ENCODE data around the gene SH3BGRL3. TPM values are rescaled to one million over a fixed set of nuclear protein-coding genes. Genes with fewer than 3 reads are reported as not detected.

SH3BGRL3 gene
- total RNA-seq, 1 donor from 2014 or later = 204 TPM

DNA sequence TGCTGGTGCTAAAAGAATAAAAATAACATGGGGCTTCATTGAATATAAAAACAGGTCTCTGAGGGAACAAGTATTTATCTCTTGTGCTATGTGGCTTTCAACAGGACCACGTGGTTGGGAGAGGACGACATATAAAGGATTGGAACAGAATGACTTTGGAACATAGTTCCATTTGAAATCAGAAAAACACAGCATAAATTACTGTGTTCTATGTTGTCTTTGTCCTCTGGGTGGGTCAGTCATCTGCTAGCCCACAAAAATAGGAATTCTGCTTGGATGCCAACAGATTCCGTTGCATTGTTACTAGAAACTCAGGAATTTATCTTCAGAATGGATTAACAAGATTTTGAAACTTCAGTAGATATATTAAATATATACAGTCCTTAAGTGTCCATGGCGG is 40.0 kb upstream of the SH3BGRL3 start:
- H3K27me3 ChIP-seq (ENCODE audit: low read depth) = no peaks in the 10 kb centered on the region
- H3K4me1 ChIP-seq = peaks cover 13% of the 10 kb centered on the region
- intact Hi-C loops (cut with DNase I) = no loop called here
- no peak overlapping the region for H3K4me3 ChIP-seq
- peaks cover 13% of the 10 kb centered on the region for H3K36me3 ChIP-seq
- ATAC-seq = no peak
- DNase-seq = no peak
- no peaks in the 10 kb centered on the region for H3K9me3 ChIP-seq
- no peak overlapping the region for H3K27ac ChIP-seq
- TF ChIP-seq, protein P1, sequence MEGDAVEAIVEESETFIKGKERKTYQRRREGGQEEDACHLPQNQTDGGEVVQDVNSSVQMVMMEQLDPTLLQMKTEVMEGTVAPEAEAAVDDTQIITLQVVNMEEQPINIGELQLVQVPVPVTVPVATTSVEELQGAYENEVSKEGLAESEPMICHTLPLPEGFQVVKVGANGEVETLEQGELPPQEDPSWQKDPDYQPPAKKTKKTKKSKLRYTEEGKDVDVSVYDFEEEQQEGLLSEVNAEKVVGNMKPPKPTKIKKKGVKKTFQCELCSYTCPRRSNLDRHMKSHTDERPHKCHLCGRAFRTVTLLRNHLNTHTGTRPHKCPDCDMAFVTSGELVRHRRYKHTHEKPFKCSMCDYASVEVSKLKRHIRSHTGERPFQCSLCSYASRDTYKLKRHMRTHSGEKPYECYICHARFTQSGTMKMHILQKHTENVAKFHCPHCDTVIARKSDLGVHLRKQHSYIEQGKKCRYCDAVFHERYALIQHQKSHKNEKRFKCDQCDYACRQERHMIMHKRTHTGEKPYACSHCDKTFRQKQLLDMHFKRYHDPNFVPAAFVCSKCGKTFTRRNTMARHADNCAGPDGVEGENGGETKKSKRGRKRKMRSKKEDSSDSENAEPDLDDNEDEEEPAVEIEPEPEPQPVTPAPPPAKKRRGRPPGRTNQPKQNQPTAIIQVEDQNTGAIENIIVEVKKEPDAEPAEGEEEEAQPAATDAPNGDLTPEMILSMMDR (IDR thresholded peaks at IDR 0.05) = no peak

DNA sequence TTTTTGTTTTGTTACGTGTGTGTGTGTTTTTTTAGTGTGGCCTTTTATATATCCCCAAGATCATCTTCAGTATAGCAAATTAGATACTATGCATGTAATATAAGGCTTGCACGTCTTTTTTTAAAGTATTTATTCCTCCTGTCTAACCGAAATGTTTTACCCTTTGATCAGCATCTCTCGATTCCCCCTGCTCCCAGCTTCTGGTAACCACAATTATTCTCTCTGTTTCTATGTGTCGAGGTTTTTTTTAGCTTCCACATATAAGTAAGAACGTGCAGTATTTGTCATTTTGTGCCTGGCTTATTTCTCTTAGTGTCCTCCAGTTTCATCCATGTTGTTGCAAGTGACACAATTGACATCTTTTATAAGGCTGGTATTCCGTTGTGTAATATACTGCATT is 27.2 kb upstream of the SH3BGRL3 start:
- ATAC-seq = no peak
- H3K27ac ChIP-seq = no peak overlapping the region
- TF ChIP-seq, protein P1 (IDR thresholded peaks at IDR 0.05) = no peak
- H3K27me3 ChIP-seq (ENCODE audit: low read depth) = no peaks in the 10 kb centered on the region
- DNase-seq = no peak
- peaks cover 28% of the 10 kb centered on the region for H3K36me3 ChIP-seq
- peaks cover 5% of the 10 kb centered on the region for H3K4me1 ChIP-seq
- no peak overlapping the region for H3K4me3 ChIP-seq
- no peaks in the 10 kb centered on the region for H3K9me3 ChIP-seq
- intact Hi-C loops (cut with DNase I) = no loop called here

DNA sequence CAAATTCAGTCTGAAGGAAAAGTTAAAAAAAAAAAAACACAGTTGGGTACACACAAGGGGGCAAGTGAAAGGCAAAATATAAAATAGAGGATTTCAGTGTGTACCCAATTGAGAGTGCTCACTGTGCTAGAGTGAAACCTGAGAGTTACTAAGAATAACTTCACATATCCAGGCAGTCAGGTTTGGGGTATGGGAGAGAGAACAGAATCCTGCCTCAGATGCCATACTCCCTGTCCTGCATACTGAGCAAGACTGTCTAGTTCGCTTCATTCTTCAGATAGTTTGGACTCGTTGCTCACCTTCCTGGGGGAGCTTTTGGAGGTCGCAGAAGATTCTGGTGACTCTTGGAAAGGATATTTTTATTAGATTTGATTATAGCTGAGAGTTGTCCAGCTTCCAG is 25.5 kb upstream of the SH3BGRL3 start:
- Histone ChIP-seq H3K9me3 (no peaks in the 10 kb centered on the region), H3K36me3 (peaks cover 43% of the 10 kb centered on the region), H3K4me3 (no peak overlapping the region), H3K27ac (no peak overlapping the region), H3K4me1 (peaks cover 5% of the 10 kb centered on the region), H3K27me3 (ENCODE audit: low read depth) (no peaks in the 10 kb centered on the region)
- intact Hi-C loops (cut with DNase I) = no loop called here
- TF ChIP-seq, protein P1 (IDR thresholded peaks at IDR 0.05) = no peak
- no peak for ATAC-seq
- DNase-seq = no peak

DNA sequence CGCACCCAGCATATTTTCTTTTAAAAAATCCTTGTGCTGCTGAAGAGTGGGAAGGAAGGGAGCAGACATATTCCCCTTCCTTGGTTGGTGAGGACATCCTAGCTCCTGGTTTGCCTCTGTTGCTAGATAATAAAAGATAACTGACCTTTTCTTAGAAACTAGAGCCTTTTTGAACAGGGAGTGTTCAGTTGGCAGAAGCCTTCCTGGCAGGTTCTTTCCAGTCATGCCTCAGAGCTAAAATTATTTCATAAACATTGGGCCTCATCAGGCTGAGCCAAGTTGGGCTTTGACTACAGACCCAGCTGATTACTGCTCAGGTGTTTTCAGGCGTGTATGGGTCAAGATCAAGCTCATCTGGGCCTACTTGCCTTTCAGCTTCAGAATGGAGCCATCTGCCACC is 22.7 kb upstream of the SH3BGRL3 start:
- peaks cover 50% of the 10 kb centered on the region for H3K36me3 ChIP-seq
- ATAC-seq = no peak
- intact Hi-C loops (cut with DNase I) = no loop called here
- TF ChIP-seq, protein P1 (IDR thresholded peaks at IDR 0.05) = no peak
- H3K4me1 ChIP-seq = peaks cover 5% of the 10 kb centered on the region
- no peak for DNase-seq
- no peaks in the 10 kb centered on the region for H3K27me3 ChIP-seq (ENCODE audit: low read depth)
- no peak overlapping the region for H3K27ac ChIP-seq
- no peak overlapping the region for H3K4me3 ChIP-seq
- H3K9me3 ChIP-seq = no peaks in the 10 kb centered on the region

DNA sequence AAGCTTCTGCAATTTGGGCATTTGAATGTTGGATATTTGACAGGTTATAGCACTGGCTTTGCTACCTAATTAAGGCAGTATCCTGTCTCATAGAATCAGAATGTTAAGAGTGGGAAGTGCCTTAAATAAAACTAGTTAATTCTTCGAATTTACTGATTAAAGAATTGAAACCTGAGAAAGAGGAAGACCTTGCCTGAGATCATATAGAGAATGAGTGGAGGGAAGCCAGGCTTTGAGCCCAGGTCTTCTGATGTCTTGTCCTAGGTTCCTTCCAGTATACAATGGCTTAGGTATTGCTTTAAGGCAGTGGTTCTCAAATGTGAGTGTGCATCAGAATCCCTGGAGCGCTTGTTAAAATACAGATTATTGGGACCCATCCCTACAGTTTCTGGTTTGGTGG is 20.9 kb upstream of the SH3BGRL3 start:
- ATAC-seq = no peak
- intact Hi-C loops (cut with DNase I) = no loop called here
- H3K27ac ChIP-seq = no peak overlapping the region
- no peaks in the 10 kb centered on the region for H3K27me3 ChIP-seq (ENCODE audit: low read depth)
- H3K4me1 ChIP-seq = peaks cover 2% of the 10 kb centered on the region
- no peak for DNase-seq
- TF ChIP-seq, protein P1 (IDR thresholded peaks at IDR 0.05) = no peak
- H3K9me3 ChIP-seq = no peaks in the 10 kb centered on the region
- peaks cover 64% of the 10 kb centered on the region for H3K36me3 ChIP-seq
- no peak overlapping the region for H3K4me3 ChIP-seq

DNA sequence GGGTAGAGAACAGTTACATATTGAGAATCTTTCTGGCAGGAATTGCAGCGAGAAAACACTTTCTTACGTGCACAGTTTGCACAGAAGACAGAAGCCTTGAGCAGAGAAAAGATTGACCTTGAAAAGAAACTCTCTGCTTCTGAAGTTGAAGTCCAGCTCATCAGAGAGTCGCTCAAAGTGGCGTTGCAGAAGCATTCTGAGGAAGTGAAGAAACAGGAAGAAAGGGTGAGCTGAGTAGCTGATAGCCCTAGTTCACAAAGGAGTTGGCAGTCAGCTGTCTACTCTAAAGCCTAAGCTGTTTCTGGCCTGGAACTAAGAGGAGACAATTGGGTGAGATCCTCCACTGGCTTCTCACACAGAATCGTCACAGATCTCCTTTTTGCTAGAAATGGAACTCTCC is 20.3 kb upstream of the SH3BGRL3 start:
- no peak for DNase-seq
- intact Hi-C loops (cut with DNase I) = no loop called here

More for the DNA sequence above, 20.3 kb upstream of the SH3BGRL3 start:
- ATAC-seq = peak; percentile 60 to 82
- H3K4me1 ChIP-seq = no peaks in the 10 kb centered on the region
- peak overlapping the region; percentile 18 for H3K27ac ChIP-seq
- no peak overlapping the region for H3K4me3 ChIP-seq
- no peaks in the 10 kb centered on the region for H3K9me3 ChIP-seq
- TF ChIP-seq, protein P1 (IDR thresholded peaks at IDR 0.05) = no peak
- H3K36me3 ChIP-seq = peaks cover 70% of the 10 kb centered on the region
- no peaks in the 10 kb centered on the region for H3K27me3 ChIP-seq (ENCODE audit: low read depth)
